Spleen (tissue), 7 donors: Measurements from ENCODE around the gene ZNF503.

Experiments used
- POLR2A ChIP-seq, 3 donors: fragments of 450-650 bp; IDR thresholded peaks; one replicate each; pipeline ENCODE4 v1.5.1; 2017; ENCODE audit warnings: antibody characterized with exemption in 3 of 3, mild to moderate bottlenecking in 1 of 3
- POLR2AphosphoS5 ChIP-seq, 3 donors: sonication (generic); formaldehyde crosslinking; IDR thresholded peaks; one replicate each; pipeline ENCODE4 v1.5.1; 2017; ENCODE audit warnings: antibody characterized with exemption in 3 of 3
- TF ChIP-seq, protein P1 (sequence below), 11 experiments: fragments of 200-600 bp in 7 of 11; fragments of 450-650 bp in 4 of 11; sonication (generic) in 4 of 11; IDR thresholded peaks in 8 of 11; conservative IDR thresholded peaks in 3 of 11; 1 replicate in 7 of 11; 2 replicates in 4 of 11; pipeline versions ENCODE4 v1.4.0 to v1.8.0; 2016 to 2021; ENCODE audit warnings: antibody characterized with exemption in 11 of 11, inconsistent platforms in 4 of 11, mild to moderate bottlenecking in 1 of 11
- donor health status: DM: no; HTN: no; CAD: no; lungs with moderate emphysema.
- donor health status: DM: no; HTN: no; CAD: no.
- donor health status: DM: no; HTN: no; CAD: no.

DNA sequence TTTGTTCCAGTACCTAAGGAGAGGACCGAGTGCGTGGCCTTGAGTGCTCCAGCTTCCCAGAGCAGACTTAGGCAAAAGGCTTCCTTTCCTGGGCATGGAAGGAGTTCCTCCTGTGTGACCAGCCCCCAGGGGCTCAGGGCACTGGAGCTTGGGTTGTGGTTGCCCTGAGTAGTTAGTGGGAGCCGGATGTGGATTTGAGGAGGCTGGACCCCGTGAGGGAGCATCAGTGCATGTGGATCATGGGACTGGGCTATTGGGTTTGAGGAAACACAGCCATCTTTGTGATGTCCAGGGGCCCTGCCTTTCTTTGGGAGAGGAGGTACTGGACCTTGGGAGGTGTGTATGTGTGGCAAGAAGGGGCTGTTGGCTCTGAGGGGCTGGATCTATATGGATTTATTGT, 38.2 kb upstream of the ZNF503 start:
- TF ChIP-seq, protein P1, sequence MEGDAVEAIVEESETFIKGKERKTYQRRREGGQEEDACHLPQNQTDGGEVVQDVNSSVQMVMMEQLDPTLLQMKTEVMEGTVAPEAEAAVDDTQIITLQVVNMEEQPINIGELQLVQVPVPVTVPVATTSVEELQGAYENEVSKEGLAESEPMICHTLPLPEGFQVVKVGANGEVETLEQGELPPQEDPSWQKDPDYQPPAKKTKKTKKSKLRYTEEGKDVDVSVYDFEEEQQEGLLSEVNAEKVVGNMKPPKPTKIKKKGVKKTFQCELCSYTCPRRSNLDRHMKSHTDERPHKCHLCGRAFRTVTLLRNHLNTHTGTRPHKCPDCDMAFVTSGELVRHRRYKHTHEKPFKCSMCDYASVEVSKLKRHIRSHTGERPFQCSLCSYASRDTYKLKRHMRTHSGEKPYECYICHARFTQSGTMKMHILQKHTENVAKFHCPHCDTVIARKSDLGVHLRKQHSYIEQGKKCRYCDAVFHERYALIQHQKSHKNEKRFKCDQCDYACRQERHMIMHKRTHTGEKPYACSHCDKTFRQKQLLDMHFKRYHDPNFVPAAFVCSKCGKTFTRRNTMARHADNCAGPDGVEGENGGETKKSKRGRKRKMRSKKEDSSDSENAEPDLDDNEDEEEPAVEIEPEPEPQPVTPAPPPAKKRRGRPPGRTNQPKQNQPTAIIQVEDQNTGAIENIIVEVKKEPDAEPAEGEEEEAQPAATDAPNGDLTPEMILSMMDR (IDR thresholded peaks at IDR 0.05 in 8 of 11, conservative IDR thresholded peaks at IDR 0.05 in 3 of 11), result no peak
- TF ChIP-seq POLR2A (IDR thresholded peaks at IDR 0.05) (no peak), POLR2AphosphoS5 (IDR thresholded peaks at IDR 0.05) (no peak)
